ENCODE data around the gene SCRN3. TPM values are rescaled to one million over a fixed set of nuclear protein-coding genes. Genes with fewer than 3 reads are reported as not detected.
"Not testable (repeated sequence)": the region's sequence is repeated elsewhere in the genome, so short reads cannot be mapped to it uniquely, and the experiment has no call there.

Gene SCRN3
- total RNA-seq, 1 donor from 2014 or later: 24.0 TPM

DNA sequence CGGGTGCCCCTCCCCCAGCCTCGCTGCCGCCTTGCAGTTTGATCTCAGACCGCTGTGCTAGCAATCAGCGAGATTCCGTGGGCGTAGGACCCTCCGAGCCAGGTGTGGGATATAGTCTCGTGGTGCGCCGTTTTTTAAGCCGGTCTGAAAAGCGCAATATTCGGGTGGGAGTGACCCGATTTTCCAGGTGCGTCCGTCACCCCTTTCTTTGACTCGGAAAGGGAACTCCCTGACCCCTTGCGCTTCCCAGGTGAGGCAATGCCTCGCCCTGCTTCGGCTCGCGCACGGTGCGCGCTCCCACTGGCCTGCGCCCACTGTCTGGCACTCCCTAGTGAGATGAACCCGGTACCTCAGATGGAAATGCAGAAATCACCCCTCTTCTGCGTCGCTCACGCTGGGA is 14.5 kb downstream of the SCRN3 start:
- not testable (repeated sequence) for DNase-seq

DNA sequence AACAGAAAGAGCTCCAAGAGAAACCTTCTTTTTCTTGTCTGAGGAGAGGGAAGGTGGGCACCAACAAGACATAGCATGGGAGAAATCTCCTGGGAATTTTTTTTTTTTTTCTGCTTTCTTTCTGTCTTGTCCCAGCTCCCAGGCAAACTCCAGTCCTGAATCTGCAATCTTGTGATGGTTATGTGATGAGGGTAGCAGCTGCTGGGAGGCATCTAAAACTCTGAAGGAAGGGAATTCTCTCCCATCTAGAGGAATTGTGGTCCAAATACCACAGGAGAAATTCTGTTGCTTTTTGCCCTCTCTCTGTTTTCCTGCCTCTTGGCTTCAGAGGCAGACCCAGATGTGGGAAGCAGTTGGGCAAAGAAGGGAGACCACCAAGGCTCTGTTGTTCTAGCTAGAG is 16.7 kb downstream of the SCRN3 start:
- no peak for DNase-seq

DNA sequence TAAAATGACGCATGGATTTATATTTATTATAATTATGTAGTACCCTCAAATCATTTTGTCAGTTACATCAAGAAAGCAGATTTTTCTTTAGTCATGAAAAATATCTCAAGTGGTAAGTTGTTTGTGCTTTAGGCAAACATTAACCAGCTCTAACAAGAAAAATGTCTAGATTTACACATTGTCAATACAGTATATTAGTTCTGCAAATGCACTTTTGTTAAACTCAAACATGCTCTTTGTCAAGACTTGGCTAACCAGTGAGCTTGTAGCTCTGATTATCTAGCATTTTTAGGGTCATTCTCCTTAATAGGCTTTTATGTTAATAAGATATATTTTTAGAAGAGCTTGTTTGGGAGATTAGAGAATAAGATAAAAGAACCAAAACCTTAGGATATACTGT is 32.7 kb downstream of the SCRN3 start:
- DNase-seq: no peak

GRCh38 chr2:174430066-174430465 is 34.5 kb downstream of the SCRN3 start:
- DNase-seq: no peak

- no peak for DNase-seq
These were observed 36.4 kb downstream of the SCRN3 start for GRCh38 chr2:174431902-174432301.

- peak; percentile 43 for DNase-seq
These were observed 40.8 kb downstream of the SCRN3 start for GRCh38 chr2:174436351-174436750.

GRCh38 chr2:174438146-174438886 is 42.8 kb downstream of the SCRN3 start:
- DNase-seq: peak; percentile 27

- no peak for DNase-seq
These were observed 43.8 kb downstream of the SCRN3 start for GRCh38 chr2:174439323-174439722.

DNA sequence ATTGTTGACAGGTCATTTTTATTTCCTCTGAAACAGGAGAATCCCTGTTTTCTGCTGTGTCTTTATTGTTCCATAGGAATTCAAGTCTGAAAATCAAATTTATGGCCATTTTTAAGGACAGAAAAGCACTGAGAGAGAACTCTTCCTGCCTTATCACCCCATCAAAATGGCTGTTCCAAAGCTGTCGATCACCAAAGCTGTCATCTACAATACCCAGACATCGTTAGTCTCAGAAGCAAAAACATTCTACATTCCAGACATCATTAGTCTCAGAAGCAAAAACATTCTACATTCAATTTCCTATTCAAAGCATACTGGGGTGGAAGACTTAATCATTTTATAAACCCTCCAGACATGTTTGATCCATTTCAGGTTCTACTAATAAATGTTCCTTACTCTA is 44.4 kb downstream of the SCRN3 start:
- DNase-seq: no peak

- DNase-seq: peak; percentile 41
These were observed 47.3 kb downstream of the SCRN3 start for GRCh38 chr2:174442546-174443510.

- no peak for DNase-seq
These were observed 49.2 kb downstream of the SCRN3 start for GRCh38 chr2:174444761-174445160.

- peak; percentile 11 for DNase-seq
These were observed 49.7 kb downstream of the SCRN3 start for GRCh38 chr2:174445248-174445647.

- no peak for DNase-seq
These were observed 51.0 kb downstream of the SCRN3 start for GRCh38 chr2:174446531-174446930.

GRCh38 chr2:174449033-174449432 is 53.5 kb downstream of the SCRN3 start:
- DNase-seq: no peak

GRCh38 chr2:174450021-174450816 is 54.7 kb downstream of the SCRN3 start:
- peak; percentile 17 for DNase-seq

DNA sequence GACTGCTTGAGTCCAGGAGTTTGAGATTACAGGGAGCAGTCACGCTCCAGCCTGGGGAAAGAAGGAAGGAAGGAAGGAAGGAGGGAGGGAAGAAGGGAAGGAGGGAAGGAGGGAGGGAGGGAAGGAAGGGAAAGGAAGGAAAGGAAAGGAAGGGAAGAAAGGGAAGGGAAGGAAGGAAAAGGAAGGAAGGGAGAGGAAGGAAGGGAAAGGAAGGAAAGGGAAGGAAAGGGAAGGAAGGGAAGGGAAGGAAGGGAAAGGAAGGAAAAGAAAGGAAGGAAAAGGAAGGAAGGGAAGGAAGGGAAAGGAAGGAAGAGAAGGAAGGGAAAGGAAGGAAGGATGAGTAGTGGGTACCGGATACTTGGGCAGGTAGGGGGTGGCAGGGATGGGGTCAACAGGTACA is 59.0 kb downstream of the SCRN3 start:
- DNase-seq: no peak

DNA sequence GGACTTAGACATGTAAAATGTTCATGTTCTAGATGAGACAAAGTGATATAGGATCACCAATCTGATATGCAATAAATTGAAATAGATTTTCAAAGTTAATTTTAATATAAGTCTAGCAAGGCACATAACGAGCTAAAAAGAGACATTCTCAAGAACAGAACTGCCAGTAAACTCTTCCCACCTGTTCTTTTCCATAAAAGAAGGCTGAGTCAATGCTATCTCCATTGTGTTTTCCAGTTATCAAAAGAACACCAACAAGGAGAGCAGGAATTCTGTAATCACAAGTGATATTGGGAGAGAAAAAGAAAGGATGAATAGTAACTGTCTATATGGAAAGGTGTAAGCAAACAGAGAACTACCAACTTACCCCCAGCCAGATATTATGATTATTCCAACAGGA is 65.7 kb downstream of the SCRN3 start:
- DNase-seq: no peak

- no peak for DNase-seq
These were observed 69.8 kb downstream of the SCRN3 start for GRCh38 chr2:174465327-174465726.

GRCh38 chr2:174473796-174474195 is 78.3 kb downstream of the SCRN3 start:
- DNase-seq: no peak

- DNase-seq: no peak
These were observed 82.2 kb downstream of the SCRN3 start for GRCh38 chr2:174477759-174478158.
